ENCODE data around the gene ACAT2.
"Not testable (repeated sequence)": the region's sequence is repeated elsewhere in the genome, so short reads cannot be mapped to it uniquely, and the experiment has no call there.

ACAT2 gene

GRCh38 chr6:159809149-159809548 is 47.3 kb downstream of the ACAT2 start:
- no peak for DNase-seq (ENCODE audit: low read depth, low spot score)

DNA sequence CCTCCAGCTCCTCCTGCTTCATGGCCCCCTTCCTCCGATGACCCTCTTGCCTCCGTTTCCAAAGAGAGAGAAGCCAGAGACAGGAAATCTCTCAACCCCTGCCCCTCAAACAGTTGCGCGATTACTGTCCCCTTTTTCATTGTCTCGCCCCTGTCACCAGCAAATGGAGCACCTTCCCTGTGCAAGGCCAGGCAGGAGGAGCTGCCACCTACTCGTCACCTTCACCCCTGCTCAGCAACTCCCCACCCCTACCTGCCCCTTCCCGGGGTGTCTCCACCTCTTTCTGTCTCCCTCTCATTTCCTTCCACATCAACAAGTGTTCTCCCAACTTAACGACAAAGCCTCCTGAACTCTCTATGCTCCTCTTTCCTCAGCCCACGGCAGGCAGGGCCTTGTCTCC is 51.9 kb downstream of the ACAT2 start:
- DNase-seq (ENCODE audit: low read depth, low spot score) = no peak

GRCh38 chr6:159815410-159815809 is 53.6 kb downstream of the ACAT2 start:
- no peak for DNase-seq (ENCODE audit: low read depth, low spot score)

DNA sequence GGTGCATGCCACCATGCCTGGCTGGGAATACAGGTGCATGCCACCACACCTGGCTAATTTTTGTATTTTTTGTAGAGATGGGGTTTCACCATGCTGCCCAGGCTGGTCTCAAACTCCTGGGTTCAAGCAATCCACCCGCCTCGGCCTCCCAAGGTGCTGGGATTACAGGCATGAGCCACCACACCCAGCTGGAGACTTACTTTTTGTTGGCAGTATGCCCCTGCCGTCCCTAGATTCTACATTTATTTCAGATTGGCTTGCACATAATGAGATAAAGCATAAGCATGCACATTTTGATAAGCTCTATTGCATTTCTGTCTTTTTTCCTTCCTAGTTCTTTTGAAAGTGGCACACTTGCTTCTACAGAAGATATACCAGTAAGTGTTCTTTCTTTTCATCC is 54.9 kb downstream of the ACAT2 start:
- not testable (repeated sequence) for DNase-seq (ENCODE audit: low read depth, low spot score)

DNA sequence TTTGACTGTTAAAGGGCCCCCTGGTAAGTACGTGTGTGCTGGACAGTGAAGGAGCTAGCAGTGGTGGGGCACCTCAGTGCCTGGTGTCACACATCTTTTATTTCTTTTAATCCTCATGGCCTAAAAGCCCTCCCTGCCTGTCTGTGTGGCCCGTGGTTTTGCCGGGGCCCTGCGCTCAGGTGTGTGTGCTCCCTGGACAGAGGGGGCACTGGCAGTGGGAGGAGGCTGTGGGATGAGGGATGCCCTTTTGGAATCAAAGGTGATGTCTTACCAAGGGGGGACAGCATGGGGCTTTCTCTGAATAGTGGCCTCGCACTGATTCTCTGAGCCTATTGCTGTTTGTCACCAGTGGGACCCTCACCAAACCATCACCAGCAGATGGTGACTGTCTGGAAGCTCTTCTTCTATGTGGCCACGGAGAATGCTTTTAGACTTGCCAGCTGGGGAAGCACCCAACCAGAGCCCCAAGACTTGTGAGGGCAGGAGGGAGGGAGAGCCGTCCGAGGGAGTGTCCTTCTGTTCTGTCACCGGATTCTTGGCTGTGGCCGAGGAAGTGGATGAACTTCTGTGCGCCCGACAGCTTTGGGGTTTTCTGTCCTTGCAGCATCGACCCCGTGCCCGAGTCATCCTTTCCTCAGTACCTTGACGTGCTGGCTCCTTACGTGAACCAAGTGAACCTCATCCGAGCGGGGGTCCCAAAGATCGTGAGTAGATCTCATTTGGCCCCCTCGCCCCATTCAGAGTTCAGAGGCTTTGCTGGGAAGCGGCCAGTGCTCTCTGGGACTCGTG is 56.3 kb downstream of the ACAT2 start:
- no peak for DNase-seq (ENCODE audit: low read depth, low spot score)

DNA sequence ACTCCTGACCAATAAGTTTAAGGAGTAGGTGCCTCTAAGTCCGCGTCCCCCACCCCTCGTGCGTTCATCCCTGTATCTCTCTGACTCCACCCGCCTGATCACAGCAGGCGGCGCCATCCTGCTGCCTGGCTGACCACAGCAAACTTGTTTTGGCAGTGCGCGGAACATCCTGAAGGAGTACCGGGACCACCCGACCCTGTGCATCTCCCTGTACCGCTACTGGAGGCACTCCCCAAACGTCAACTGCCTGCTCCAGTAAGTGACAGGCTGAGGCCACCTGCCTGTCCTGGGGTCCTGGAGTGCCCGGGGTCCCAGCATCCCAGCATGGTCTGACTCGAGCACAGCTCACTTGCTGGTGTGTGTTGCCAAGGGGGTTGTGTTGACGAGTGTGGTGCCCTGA is 57.3 kb downstream of the ACAT2 start:
- no peak for DNase-seq (ENCODE audit: low read depth, low spot score)

- DNase-seq (ENCODE audit: low read depth, low spot score) = no peak
Observed at GRCh38 chr6:159819932-159820640, 58.2 kb downstream of the ACAT2 start.

DNA sequence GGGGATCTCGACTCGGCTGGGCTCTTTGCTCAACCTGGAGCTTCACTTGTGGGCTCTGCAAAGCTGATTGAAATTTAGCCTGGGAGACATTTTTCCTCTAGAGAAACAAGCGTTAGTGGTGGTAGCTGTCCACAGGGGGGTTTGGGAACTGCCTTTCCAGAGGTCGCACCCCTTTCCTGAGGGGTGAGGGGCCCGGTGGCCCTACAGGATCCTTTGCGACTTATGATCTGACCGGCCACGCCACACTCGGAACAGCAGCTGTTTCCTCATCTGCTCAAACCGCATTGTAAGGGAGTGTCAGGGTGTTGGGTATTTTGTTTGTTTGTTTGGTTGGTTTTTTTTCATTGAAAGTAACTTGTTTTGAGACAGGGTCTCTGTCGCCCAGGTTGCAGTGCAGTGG is 59.3 kb downstream of the ACAT2 start:
- DNase-seq (ENCODE audit: low read depth, low spot score) = no peak

DNA sequence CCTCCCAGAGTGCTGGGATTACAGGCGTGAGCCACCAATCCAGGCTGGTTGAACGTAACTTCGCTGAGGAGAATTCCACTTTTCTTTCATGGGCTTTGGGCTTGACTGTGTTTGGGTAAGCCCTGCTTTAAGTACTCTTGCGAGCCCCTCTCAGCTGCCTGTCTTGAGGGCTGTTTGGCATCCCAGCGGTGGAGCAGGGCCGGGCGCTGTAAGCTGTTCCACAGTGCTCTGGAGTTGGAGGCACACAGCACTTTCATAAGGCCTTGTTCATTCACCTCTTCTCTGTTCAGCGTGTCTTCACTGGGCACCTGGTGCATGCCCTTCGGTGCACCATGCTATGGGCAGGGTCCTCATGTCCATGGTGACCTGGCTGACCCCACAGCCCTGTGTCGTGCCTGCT is 59.9 kb downstream of the ACAT2 start:
- DNase-seq (ENCODE audit: low read depth, low spot score) = no peak

DNA sequence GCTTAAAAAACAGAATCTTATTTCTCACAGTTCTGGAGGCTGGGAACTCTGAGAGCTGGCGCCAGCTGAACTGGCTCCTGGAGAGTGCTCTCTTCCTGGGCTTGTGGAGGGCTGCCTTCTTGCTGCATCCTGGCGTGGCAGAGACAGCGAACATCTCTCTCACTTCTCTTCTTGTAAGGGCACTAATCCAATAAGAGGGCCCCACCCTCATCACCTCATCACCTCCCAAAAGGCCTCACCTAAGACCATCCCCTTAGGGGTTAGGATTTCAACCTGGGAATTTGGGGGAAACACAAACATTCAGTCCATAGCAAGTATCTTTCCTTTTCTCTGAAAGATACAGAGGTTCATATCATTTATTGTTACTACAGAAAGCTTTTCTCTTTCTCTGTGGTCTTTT is 62.1 kb downstream of the ACAT2 start:
- DNase-seq (ENCODE audit: low read depth, low spot score) = no peak

- not testable (repeated sequence) for DNase-seq (ENCODE audit: low read depth, low spot score)
Observed at GRCh38 chr6:159824690-159825089, 62.8 kb downstream of the ACAT2 start.

DNA sequence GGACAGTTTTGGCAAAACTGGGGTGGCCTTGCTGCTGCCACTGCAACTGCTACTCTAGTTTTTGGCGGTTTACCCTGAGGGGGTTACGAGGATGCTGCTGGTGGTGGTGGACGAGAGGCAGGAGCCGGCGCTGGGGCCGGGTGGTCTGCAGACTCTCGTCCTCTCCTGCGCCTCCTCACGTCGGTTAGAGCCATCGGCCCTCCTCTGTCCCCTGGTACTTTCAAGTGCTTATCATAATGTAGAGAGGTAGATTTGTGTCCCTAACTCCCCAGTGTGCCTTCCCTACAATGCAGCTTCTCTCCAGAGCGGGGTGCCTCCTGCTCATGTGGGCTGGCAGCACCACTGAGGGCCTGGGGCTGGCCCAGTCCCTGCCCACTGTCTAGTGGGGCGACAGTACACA is 64.2 kb downstream of the ACAT2 start:
- DNase-seq (ENCODE audit: low read depth, low spot score) = no peak

DNA sequence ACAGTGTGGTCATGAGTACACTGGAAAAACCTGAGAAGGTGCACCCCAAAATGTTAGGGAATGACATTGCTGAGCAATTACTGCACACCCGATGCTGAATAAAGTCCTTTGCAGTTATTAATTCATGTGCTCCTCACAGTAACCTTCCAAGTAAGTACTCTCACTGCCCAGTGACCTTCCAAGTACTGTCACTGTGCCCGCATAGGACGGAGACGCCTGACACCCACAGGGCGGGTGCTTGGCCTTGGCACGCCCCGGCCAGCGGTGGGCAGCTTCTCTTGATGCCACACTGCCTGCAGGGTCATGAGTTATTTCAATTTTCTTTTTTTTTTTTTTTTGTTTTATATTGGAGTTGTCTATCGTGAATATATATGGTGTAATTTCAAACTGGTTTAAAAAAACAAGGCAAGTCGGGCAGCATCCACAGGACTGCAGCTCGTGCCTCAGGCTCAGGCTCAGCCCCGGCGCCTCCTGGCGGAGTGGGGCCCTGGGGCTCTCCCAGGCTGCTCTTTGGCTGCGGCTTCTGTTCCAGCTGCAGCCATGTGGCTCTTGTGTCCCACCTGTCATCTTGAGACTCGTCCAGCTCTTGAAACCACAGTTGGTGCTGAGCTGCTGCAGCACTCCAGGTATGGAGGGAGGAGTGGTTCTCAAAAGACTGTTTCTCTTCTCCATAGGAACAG is 65.3 kb downstream of the ACAT2 start:
- DNase-seq (ENCODE audit: low read depth, low spot score) = no peak

- DNase-seq (ENCODE audit: low read depth, low spot score) = no peak
Observed at GRCh38 chr6:159828074-159828473, 66.2 kb downstream of the ACAT2 start.

Data from brain pericyte (primary cell).